ENCODE results near the gene DGKD.

DGKD gene

GRCh38 chr2:233380132-233380895 is 26.0 kb downstream of the DGKD start:
- Histone ChIP-seq H3K9me2 (replicated peaks; ENCODE audit: insufficient read depth, low read length) (no peaks in the 10 kb centered on the region), H3K27me3 (ENCODE audit: low read length) (no peaks in the 10 kb centered on the region), H3K9ac (ENCODE audit: low read length) (no peak overlapping the region), H3K4me3 (ENCODE audit: insufficient read depth, low read length, poor library complexity, severe bottlenecking) (no peak overlapping the region), H3K36me3 (ENCODE audit: low read length) (no peaks in the 10 kb centered on the region), H3F3A (ENCODE audit: insufficient read depth) (peaks cover 17% of the 10 kb centered on the region), H3K9me3 (ENCODE audit: insufficient read depth, low read length) (no peaks in the 10 kb centered on the region), H4K20me1 (ENCODE audit: low read depth, low read length) (no peaks in the 10 kb centered on the region; the same call in 1 of the 2 replicates), H2AFZ (ENCODE audit: low read depth, low read length, severe bottlenecking) (no peak overlapping the region), H3K4me2 (ENCODE audit: low read depth, low read length, poor library complexity, severe bottlenecking) (peak overlapping the region; percentile 45), H3K79me2 (ENCODE audit: insufficient read depth, low read length) (no peaks in the 10 kb centered on the region), H3K27ac (ENCODE audit: low read depth, low read length) (peak overlapping the region; percentile 48; the same call in 1 of the 2 replicates)
- TF ChIP-seq EZH2phosphoT487 (conservative IDR thresholded peaks at IDR 0.05; ENCODE audit: low read length) (no peak), CTCF (IDR thresholded peaks at IDR 0.05; ENCODE audit: insufficient read depth, low read length, poor library complexity, severe bottlenecking) (no peak)

- H3K79me2 ChIP-seq (ENCODE audit: insufficient read depth, low read length): no peaks in the 10 kb centered on the region
- H3K27ac ChIP-seq (ENCODE audit: low read depth, low read length): no peak overlapping the region
- peak overlapping the region; percentile 45 for H3K4me2 ChIP-seq (ENCODE audit: low read depth, low read length, poor library complexity, severe bottlenecking)
- no peaks in the 10 kb centered on the region; the same call in 1 of the 2 replicates for H4K20me1 ChIP-seq (ENCODE audit: low read depth, low read length)
- H3K9me2 ChIP-seq (replicated peaks; ENCODE audit: insufficient read depth, low read length): no peaks in the 10 kb centered on the region
- no peak overlapping the region for H3K4me3 ChIP-seq (ENCODE audit: insufficient read depth, low read length, poor library complexity, severe bottlenecking)
- TF ChIP-seq EZH2phosphoT487 (conservative IDR thresholded peaks at IDR 0.05; ENCODE audit: low read length) (no peak), CTCF (IDR thresholded peaks at IDR 0.05; ENCODE audit: insufficient read depth, low read length, poor library complexity, severe bottlenecking) (no peak)
- no peaks in the 10 kb centered on the region for H3K9me3 ChIP-seq (ENCODE audit: insufficient read depth, low read length)
- no peaks in the 10 kb centered on the region for H3K27me3 ChIP-seq (ENCODE audit: low read length)
- H3K9ac ChIP-seq (ENCODE audit: low read length): no peak overlapping the region
- no peak overlapping the region for H2AFZ ChIP-seq (ENCODE audit: low read depth, low read length, severe bottlenecking)
- H3F3A ChIP-seq (ENCODE audit: insufficient read depth): peaks cover 20% of the 10 kb centered on the region
- no peaks in the 10 kb centered on the region for H3K36me3 ChIP-seq (ENCODE audit: low read length)
Measured at GRCh38 chr2:233380995-233381637, 26.8 kb downstream of the DGKD start.

- H3K9me3 ChIP-seq (ENCODE audit: insufficient read depth, low read length): no peaks in the 10 kb centered on the region
- no peak overlapping the region for H3K4me3 ChIP-seq (ENCODE audit: insufficient read depth, low read length, poor library complexity, severe bottlenecking)
- peaks cover 20% of the 10 kb centered on the region for H3F3A ChIP-seq (ENCODE audit: insufficient read depth)
- H2AFZ ChIP-seq (ENCODE audit: low read depth, low read length, severe bottlenecking): no peak overlapping the region
- TF ChIP-seq EZH2phosphoT487 (conservative IDR thresholded peaks at IDR 0.05; ENCODE audit: low read length): no peak
- TF ChIP-seq CTCF (IDR thresholded peaks at IDR 0.05; ENCODE audit: insufficient read depth, low read length, poor library complexity, severe bottlenecking): no peak
- H3K27me3 ChIP-seq (ENCODE audit: low read length): no peaks in the 10 kb centered on the region
- no peaks in the 10 kb centered on the region for H3K9me2 ChIP-seq (replicated peaks; ENCODE audit: insufficient read depth, low read length)
- H3K4me2 ChIP-seq (ENCODE audit: low read depth, low read length, poor library complexity, severe bottlenecking): peak overlapping the region; percentile 8
- H4K20me1 ChIP-seq (ENCODE audit: low read depth, low read length): no peaks in the 10 kb centered on the region; the same call in 1 of the 2 replicates
- no peak overlapping the region for H3K9ac ChIP-seq (ENCODE audit: low read length)
- no peaks in the 10 kb centered on the region for H3K36me3 ChIP-seq (ENCODE audit: low read length)
- 0 out of 2 replicates have a peak, but pooled peaks cover 2% of the 10 kb centered on the region for H3K79me2 ChIP-seq (ENCODE audit: insufficient read depth, low read length)
- H3K27ac ChIP-seq (ENCODE audit: low read depth, low read length): no peak overlapping the region
Measured at GRCh38 chr2:233381638-233381995, 27.3 kb downstream of the DGKD start.
